OCI-LY7 (cell line): ENCODE measurements around the gene TMEM171.

Experiments
- EZH2phosphoT487 ChIP-seq: fragments of 200-600 bp; sonication (generic); IDR thresholded peaks from 2 replicates; pipeline ENCODE4 v1.6.1; 2018; ENCODE audit warnings: low read depth, borderline replicate concordance, mild to moderate bottlenecking, mixed run types, antibody characterized with exemption, low read length, moderate library complexity, mixed read lengths
- TF ChIP-seq, protein P1 (sequence below): fragments of 200-600 bp; sonication (generic); conservative IDR thresholded peaks from 2 replicates; pipeline ENCODE4 v1.5.1; 2014; ENCODE audit warnings: mild to moderate bottlenecking, antibody characterized with exemption, low read length, moderate library complexity, mixed read lengths

DNA sequence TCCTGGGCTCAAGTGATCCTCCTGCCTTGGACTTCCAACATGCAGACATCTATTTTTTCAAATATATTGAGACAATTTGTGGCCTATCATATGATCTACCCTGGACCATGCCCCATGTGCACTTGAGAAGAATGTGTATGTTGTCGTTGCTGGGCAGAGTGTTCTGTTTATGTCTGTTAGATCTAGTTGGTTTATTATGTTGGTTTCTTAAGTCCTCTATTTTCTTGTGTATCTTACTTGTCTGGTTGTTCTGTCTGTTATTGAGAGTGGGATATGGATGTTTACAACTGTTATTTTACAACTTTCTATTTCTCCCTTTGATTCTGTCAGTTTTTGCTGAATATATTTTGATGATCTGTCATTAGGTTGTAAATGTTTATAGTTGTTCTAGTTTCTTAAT is 10.2 kb upstream of the TMEM171 start:
- TF ChIP-seq, protein P1, sequence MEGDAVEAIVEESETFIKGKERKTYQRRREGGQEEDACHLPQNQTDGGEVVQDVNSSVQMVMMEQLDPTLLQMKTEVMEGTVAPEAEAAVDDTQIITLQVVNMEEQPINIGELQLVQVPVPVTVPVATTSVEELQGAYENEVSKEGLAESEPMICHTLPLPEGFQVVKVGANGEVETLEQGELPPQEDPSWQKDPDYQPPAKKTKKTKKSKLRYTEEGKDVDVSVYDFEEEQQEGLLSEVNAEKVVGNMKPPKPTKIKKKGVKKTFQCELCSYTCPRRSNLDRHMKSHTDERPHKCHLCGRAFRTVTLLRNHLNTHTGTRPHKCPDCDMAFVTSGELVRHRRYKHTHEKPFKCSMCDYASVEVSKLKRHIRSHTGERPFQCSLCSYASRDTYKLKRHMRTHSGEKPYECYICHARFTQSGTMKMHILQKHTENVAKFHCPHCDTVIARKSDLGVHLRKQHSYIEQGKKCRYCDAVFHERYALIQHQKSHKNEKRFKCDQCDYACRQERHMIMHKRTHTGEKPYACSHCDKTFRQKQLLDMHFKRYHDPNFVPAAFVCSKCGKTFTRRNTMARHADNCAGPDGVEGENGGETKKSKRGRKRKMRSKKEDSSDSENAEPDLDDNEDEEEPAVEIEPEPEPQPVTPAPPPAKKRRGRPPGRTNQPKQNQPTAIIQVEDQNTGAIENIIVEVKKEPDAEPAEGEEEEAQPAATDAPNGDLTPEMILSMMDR: no peak
- no peak for TF ChIP-seq EZH2phosphoT487
